ENCODE measurements around the gene AGAP1.

- no peak for TF ChIP-seq CTCF (IDR thresholded peaks at IDR 0.05; ENCODE audit: low read depth, low read length, poor library complexity, severe bottlenecking)
- no peak for TF ChIP-seq EZH2phosphoT487 (IDR thresholded peaks at IDR 0.05; ENCODE audit: borderline replicate concordance, low read length)
Observed at GRCh38 chr2:235833971-235834620, 340.3 kb downstream of the AGAP1 start.

All from DOHH2 (cell line).